GM19455 (cell line): ENCODE data around the gene JSRP1.

Experiments
- ATAC-seq: cut with Tn5 transposase; IDR thresholded peaks from one replicate; pipeline ENCODE4 v1.9.1; 2021; ENCODE audit not compliant: unreplicated experiment

JSRP1 gene

GRCh38 chr19:2266183-2266993 is 10.2 kb upstream of the JSRP1 start:
- no peak for ATAC-seq

DNA sequence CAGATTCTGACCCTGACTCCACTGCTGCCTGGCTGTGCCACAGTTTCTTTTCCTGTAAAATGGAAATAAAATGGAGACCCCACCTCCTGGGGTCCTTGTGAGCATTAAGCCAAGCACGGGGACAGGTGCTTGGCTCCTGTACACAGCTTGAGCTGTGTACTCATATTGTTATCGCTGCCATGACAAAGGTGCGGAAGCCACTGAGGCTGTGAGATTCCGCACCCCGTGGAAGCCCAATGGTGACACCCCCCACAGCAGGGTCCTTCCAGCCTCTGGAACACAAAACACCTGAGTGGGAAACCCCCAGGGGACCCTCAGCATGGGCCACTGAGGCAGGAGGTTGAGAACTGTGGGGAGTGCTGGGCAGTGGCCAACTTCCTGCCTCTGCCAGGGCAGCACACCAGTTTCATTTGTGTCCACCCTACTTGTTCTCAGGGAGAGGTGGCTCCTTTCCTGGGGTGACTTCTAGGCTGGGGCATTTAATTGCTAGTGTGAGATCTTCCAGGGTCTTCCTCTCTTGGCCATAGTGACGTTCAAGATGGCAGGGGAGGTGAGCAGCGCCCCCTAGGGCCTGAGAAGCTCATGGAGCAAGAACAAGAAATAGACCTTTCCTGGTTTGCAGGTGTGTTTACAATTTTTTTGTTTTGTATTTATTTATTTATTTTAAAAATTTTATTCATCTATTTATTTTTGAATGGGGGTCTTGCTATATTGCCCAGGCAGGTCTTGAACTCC is 5.4 kb upstream of the JSRP1 start:
- no peak for ATAC-seq

GRCh38 chr19:2260341-2260805 is 4.2 kb upstream of the JSRP1 start:
- no peak for ATAC-seq

GRCh38 chr19:2259336-2259735 is 3.1 kb upstream of the JSRP1 start:
- no peak for ATAC-seq

DNA sequence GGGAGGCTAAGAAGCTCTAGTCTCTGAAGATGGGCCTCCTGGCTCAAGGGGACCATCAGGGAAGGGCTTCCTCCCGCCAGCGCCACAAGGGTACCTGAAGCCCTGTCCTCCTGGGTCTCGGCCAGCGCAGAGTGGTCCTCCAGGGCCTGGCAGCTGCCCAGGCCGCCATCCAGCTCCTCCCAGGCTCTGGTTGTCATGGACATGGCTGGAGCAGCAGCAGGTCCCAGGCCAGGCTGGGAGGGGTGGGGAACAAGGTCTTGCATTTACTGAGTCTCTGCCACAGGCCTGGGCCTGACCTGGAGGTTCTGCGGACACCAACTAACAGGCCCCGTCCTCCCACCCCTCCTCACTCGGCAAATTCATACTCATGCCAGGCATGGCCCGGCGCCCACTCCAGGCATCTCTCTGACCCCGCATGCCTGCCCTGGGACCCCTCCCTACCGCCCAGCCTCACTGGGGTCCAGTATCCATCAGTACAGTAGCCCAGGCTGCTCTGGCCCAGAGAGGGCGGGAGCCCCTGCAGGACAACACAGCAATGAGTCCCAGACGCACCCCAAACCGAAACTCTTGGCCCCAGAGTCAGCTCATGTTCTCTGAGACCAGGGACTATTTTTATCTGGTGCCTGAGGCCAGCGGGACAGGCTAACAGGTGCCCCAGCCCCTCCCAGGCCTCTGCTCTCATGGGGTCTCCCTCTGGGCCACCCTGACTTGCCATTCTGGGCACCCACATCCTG is 938 bp downstream of the JSRP1 start:
- ATAC-seq, result no peak

GRCh38 chr19:2254064-2254872 is 1.9 kb downstream of the JSRP1 start:
- no peak for ATAC-seq

DNA sequence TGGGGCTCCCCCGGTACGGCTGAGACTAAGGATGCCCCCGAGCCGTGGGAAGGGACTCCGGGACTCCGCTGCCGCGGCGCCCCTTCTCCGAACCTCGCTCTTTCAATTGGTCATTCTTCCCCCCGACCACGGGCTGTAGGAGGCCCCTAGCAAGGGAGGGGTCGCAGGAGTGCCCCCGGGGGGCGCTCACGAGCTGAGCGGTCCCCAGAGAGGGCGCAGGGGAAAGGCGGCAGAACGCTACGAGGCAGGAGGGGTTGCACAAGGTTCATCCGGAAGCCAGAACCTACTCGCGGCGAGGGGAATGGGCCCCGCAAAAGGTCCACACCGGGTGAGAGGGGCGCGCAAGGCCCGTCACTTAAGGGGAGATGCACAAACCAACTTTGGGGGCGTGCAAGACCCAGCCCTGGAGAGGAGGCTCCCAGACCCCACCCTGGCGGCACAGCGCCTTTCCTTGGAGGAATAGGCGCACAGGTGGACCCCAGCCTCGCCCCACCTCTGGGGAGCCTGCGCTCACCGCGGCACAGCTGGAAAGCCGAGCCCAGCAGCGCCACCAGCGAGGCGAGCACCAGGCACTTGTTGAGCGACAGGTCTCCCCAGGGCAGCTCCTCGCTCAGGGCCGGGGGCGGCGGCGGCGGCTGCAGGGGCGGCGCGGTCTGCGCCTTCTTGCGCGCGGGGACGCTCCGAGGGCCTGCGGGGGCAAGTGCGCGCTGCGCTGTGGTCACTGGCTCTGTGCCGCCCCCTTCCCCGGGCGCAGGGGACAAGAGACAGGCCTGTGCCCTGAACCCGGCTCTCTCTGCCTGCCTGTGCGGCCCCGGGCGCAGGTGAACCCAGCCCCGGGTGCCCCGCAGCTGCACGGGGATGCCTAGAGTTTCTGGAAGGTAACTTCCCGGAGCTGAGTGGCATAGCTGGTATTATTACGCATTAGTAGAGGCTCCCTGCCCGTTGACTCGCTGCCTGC is 2.8 kb downstream of the JSRP1 start:
- no peak for ATAC-seq

- no peak for ATAC-seq
Observed at GRCh38 chr19:2252797-2253105, 3.5 kb downstream of the JSRP1 start.

GRCh38 chr19:2252055-2252796 is 4.0 kb downstream of the JSRP1 start:
- no peak for ATAC-seq

DNA sequence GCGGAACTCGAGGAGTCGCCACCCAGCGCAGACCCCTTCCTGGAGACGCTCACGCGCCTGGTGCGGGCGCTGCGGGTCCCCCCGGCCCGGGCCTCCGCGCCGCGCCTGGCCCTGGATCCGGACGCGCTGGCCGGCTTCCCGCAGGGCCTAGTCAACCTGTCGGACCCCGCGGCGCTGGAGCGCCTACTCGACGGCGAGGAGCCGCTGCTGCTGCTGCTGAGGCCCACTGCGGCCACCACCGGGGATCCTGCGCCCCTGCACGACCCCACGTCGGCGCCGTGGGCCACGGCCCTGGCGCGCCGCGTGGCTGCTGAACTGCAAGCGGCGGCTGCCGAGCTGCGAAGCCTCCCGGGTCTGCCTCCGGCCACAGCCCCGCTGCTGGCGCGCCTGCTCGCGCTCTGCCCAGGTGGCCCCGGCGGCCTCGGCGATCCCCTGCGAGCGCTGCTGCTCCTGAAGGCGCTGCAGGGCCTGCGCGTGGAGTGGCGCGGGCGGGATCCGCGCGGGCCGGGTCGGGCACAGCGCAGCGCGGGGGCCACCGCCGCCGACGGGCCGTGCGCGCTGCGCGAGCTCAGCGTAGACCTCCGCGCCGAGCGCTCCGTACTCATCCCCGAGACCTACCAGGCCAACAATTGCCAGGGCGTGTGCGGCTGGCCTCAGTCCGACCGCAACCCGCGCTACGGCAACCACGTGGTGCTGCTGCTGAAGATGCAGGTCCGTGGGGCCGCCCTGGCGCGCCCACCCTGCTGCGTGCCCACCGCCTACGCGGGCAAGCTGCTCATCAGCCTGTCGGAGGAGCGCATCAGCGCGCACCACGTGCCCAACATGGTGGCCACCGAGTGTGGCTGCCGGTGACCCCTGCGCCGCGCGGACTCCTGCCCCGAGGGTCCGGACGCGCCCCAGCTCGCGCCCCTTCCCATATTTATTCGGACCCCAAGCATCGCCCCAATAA is 4.8 kb downstream of the JSRP1 start:
- no peak for ATAC-seq

- ATAC-seq, result no peak
Observed at GRCh38 chr19:2250766-2251105, 5.5 kb downstream of the JSRP1 start.

DNA sequence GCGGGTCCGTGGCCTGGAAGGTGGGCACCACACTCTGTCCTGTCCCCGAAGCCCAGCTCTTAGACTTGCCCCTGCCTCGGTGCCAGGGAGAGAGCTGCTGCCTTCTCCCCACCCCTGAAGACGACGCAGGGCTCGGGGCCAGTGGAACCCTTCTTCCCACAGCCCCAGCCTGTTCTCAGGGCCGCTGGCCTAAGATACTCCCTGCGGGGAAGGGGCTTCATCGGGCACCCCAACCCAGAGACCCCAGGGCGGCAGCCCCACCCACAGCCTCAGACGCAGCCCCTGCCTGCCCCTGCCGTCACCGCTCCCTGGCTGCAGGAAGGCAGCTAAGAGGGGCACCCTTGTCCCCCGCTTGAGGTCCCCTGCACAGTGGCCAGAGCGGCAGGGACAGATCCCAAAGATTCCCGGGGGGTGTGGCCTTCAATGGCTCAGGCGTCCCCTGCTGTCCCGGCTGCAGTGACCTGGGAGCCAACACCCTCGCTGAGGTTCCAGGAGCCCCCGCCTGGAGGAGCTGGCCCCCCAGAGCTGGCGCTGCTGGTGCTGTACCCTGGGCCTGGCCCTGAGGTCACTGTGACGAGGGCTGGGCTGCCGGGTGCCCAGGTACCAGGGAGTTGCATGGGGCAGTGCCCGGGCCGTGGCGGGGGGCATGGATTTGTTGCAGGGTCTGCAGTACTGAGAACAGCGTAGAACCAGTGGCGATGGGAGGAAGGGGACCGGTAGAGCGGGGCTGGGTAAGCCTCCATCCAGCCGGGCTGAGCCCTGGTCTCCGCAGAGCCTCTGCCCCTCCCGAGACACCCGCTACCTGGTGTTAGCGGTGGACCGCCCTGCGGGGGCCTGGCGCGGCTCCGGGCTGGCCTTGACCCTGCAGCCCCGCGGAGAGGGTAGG is 6.1 kb downstream of the JSRP1 start:
- ATAC-seq, result no peak

GRCh38 chr19:2249010-2249866 is 7.0 kb downstream of the JSRP1 start, which contains the start of gene AMH:
Gene AMH (plus strand): TSS chr19:2249323. CDS start chr19:2249333, 10 bp downstream.
- no peak for ATAC-seq

DNA sequence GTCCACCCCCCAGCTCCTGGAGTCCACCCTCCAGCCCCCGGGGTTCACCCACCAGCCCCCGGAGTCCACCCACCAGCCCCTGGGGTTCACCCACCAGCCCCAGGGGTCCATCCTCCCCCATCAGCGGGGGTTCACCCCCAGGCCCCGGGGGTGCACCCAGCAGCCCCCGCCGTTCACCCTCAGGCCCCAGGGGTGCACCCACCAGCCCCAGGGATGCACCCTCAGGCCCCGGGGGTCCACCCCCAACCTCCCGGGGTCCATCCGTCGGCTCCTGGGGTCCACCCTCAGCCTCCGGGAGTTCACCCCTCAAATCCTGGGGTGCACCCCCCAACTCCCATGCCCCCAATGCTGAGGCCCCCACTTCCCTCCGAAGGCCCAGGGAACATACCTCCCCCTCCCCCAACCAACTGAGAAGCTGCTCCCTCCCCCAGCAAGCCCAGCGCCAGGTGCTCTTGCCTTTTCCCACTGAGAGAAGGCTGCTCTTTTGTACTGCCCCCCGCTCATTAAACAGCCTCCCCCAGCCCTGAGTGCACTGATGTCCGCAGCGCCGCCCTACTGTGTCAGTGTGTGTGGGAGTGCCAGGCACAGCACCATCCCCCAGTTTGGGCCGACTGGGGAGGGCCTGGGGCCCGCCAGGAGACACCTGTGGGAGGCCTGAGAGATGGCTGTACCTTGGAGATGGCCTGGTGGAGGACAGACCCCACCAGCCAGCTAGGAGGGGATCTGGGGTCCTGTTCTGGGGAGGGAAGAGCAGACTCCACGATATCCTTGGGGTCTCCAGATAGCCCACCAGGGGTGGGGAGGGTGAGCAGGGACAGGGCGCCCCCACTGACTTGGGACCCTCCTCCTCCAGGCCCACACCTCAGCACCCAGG is 7.8 kb downstream of the JSRP1 start:
- ATAC-seq, result no peak

DNA sequence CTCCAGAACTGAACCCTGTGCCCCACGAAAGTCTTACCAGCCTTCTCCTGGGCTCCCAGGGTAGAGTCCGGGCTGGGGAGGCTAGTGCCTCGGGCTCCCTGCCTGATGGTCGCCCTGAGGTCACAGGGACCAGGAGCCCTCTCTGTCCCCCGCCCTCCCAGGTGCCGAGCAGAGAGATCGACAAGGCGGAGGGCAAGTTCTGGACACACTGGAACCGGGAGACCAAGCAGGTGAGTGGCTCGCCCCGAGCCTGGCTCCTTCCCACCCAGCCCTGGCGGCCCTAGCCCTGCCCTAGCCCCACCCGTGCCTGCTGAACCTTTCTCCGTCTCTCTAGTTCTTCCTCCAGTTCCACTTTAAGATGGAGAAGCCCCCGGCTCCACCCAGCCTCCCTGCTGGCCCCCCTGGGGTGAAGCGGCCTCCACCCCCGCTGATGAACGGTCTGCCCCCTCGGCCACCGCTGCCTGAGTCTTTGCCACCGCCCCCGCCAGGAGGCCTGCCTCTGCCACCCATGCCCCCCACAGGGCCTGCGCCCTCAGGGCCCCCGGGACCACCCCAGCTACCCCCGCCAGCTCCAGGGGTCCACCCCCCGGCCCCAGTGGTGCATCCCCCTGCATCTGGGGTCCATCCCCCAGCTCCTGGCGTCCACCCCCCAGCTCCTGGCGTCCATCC is 8.7 kb downstream of the JSRP1 start:
- no peak for ATAC-seq
